Trophoblast cell (in vitro differentiated cells and primary cell): ENCODE data around the gene DENND6A.

Experiments
- DNase-seq, 2 donors: peaks; one replicate each; pipeline ENCODE4 v3.0.0-alpha.2; 2016
- H2AFZ ChIP-seq: 2 replicates; pipeline ENCODE4 v1.6.1; 2013; ENCODE audit warnings: low read length, moderate library complexity, mild to moderate bottlenecking; ENCODE audit not compliant: insufficient read depth, poor library complexity
- H2AK5ac ChIP-seq: 2 replicates; pipeline ENCODE4 v1.6.1; 2013; ENCODE audit warnings: mild to moderate bottlenecking, low read length
- H2BK120ac ChIP-seq: 2 replicates; pipeline ENCODE4 v1.6.1; 2013; ENCODE audit warnings: low read length, mild to moderate bottlenecking, moderate library complexity; ENCODE audit not compliant: insufficient read depth, poor library complexity
- H2BK12ac ChIP-seq: 2 replicates; pipeline ENCODE4 v1.6.1; 2013; ENCODE audit warnings: mild to moderate bottlenecking, low read length, moderate library complexity
- H2BK5ac ChIP-seq: 2 replicates; pipeline ENCODE4 v1.6.1; 2013; ENCODE audit warnings: low read length, low read depth, moderate library complexity, mild to moderate bottlenecking; ENCODE audit not compliant: poor library complexity
- H3K14ac ChIP-seq: 2 replicates; pipeline ENCODE4 v1.6.1; 2013; ENCODE audit warnings: mild to moderate bottlenecking, low read length
- H3K18ac ChIP-seq: 2 replicates; pipeline ENCODE4 v1.6.1; 2013; ENCODE audit warnings: mild to moderate bottlenecking, low read length
- H3K23ac ChIP-seq: 2 replicates; pipeline ENCODE4 v1.6.1; 2013; ENCODE audit warnings: low read length
- H3K27ac ChIP-seq: 2 replicates; pipeline ENCODE4 v1.5.1; 2013; ENCODE audit warnings: low read depth, mild to moderate bottlenecking, inconsistent platforms, low read length, moderate library complexity
- H3K27me3 ChIP-seq: 2 replicates; pipeline ENCODE4 v1.6.1; 2013; ENCODE audit warnings: inconsistent platforms, mild to moderate bottlenecking, low read length, moderate library complexity; ENCODE audit not compliant: insufficient read depth
- H3K36me3 ChIP-seq, 2 experiments: 1 replicate in 1 of 2; 2 replicates in 1 of 2; pipeline ENCODE4 v1.6.1; 2013; ENCODE audit warnings: low read length in 2 of 2, mild to moderate bottlenecking in 2 of 2, moderate library complexity in 1 of 2; ENCODE audit not compliant: insufficient read depth in 2 of 2, control insufficient read depth in 1 of 2
- H3K4ac ChIP-seq: 2 replicates; pipeline ENCODE4 v1.6.1; 2013; ENCODE audit warnings: low read depth, mild to moderate bottlenecking, low read length, moderate library complexity
- H3K4me1 ChIP-seq, 2 experiments: 1 replicate in 1 of 2; 2 replicates in 1 of 2; pipeline ENCODE4 v1.6.1; 2013; ENCODE audit warnings: low read length in 2 of 2, mild to moderate bottlenecking in 2 of 2, moderate library complexity in 1 of 2; ENCODE audit not compliant: insufficient read depth in 2 of 2, control insufficient read depth in 1 of 2
- H3K4me2 ChIP-seq: 2 replicates; pipeline ENCODE4 v1.6.1; 2013; ENCODE audit warnings: inconsistent platforms, mild to moderate bottlenecking, low read length, moderate library complexity
- H3K4me3 ChIP-seq: 2 replicates; pipeline ENCODE4 v1.5.1; 2013; ENCODE audit warnings: mild to moderate bottlenecking, low read depth, low read length, inconsistent platforms
- H3K79me1 ChIP-seq: one replicate; pipeline ENCODE4 v1.6.1; 2013; ENCODE audit warnings: low read length
- H3K79me2 ChIP-seq: 2 replicates; pipeline ENCODE4 v1.6.1; 2013; ENCODE audit warnings: low read length, mild to moderate bottlenecking; ENCODE audit not compliant: control insufficient read depth, insufficient read depth, poor library complexity
- H3K9ac ChIP-seq: 2 replicates; pipeline ENCODE4 v1.6.1; 2013; ENCODE audit warnings: mild to moderate bottlenecking, low read length
- H3K9me3 ChIP-seq: 2 replicates; pipeline ENCODE4 v1.6.1; 2013; ENCODE audit warnings: low read depth, mild to moderate bottlenecking, control low read depth, inconsistent platforms, low read length; ENCODE audit not compliant: insufficient read depth
- H4K12ac ChIP-seq: 2 replicates; pipeline ENCODE4 v1.6.1; 2013; ENCODE audit warnings: low read depth, mild to moderate bottlenecking, low read length, moderate library complexity
- H4K8ac ChIP-seq: 2 replicates; pipeline ENCODE4 v1.6.1; 2013; ENCODE audit warnings: low read depth, mild to moderate bottlenecking, low read length, moderate library complexity
- H4K91ac ChIP-seq: one replicate; pipeline ENCODE4 v1.6.1; 2013; ENCODE audit warnings: low read depth, mild to moderate bottlenecking, low read length, moderate library complexity
- WGBS: extraction: QIAGEN DNeasy Blood & Tissue Kit; methylation state at CpG from one replicate; pipeline ENCODE4 v1.1.7; 2013; ENCODE audit warnings: missing lambda C conversion rate; ENCODE audit not compliant: insufficient read length, insufficient coverage; ENCODE audit errors: extremely low coverage; 5-methylcytosine and 5-hydroxymethylcytosine counted together

DENND6A gene

DNA sequence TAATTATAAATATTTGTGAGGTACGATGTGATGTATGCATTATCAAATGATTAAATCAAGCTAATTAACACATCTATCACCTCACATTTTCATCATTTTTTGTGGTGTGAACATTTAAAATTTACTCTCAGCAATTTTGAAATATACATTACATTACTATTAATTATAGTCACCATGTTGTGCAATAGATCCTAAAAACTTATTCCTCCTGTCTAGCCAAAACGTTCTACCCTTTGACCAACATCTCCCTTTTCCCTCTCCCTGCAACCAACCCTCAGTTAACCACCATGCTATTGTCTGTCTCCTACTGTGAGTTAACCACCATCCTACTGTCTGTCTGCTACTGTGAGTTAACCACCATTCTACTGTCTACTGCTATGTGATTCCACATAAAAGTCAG, 42.5 kb upstream of the DENND6A start:
- no peak overlapping the region for H4K91ac ChIP-seq
- no peaks in the 10 kb centered on the region for H3K27me3 ChIP-seq
- H3K4me2 ChIP-seq, result no peak overlapping the region
- no peak overlapping the region for H2BK12ac ChIP-seq
- H3K18ac ChIP-seq, result no peak overlapping the region
- no peak overlapping the region for H4K12ac ChIP-seq
- H3K4ac ChIP-seq, result no peak overlapping the region
- no peak overlapping the region for H2AFZ ChIP-seq
- H3K23ac ChIP-seq, result no peak overlapping the region
- H3K4me1 ChIP-seq, result peaks cover 0 to 3% of the 10 kb centered on the region in 2 experiments
- no peaks in the 10 kb centered on the region for H3K79me1 ChIP-seq
- no peak overlapping the region for H3K14ac ChIP-seq
- H2BK120ac ChIP-seq, result no peak overlapping the region
- H3K36me3 ChIP-seq, result no peaks in the 10 kb centered on the region
- H3K79me2 ChIP-seq, result no peaks in the 10 kb centered on the region
- H4K8ac ChIP-seq, result no peak overlapping the region
- no peak overlapping the region for H3K4me3 ChIP-seq
- H3K9ac ChIP-seq, result no peak overlapping the region
- no peak overlapping the region for H2AK5ac ChIP-seq
- H2BK5ac ChIP-seq, result no peak overlapping the region
- no peak overlapping the region for H3K27ac ChIP-seq
- H3K9me3 ChIP-seq, result no peaks in the 10 kb centered on the region
- WGBS, result no CpG with 5 or more reads among the region's 2 CpGs
- no peak for DNase-seq

GRCh38 chr3:57733790-57734189, 40.9 kb upstream of the DENND6A start:
- Histone ChIP-seq H4K91ac (no peak overlapping the region), H3K14ac (no peak overlapping the region), H3K79me1 (no peaks in the 10 kb centered on the region), H3K4ac (no peak overlapping the region), H2BK12ac (no peak overlapping the region), H4K8ac (no peak overlapping the region), H4K12ac (no peak overlapping the region), H3K4me3 (no peak overlapping the region), H3K27ac (no peak overlapping the region), H3K23ac (no peak overlapping the region), H3K79me2 (no peaks in the 10 kb centered on the region), H3K36me3 (no peaks in the 10 kb centered on the region), H3K9ac (no peak overlapping the region), H3K27me3 (no peaks in the 10 kb centered on the region), H3K9me3 (no peaks in the 10 kb centered on the region), H3K18ac (no peak overlapping the region), H2AFZ (no peak overlapping the region), H2AK5ac (no peak overlapping the region), H3K4me1 (peaks cover 4 to 7% of the 10 kb centered on the region in 2 experiments), H2BK5ac (no peak overlapping the region), H3K4me2 (no peak overlapping the region), H2BK120ac (no peak overlapping the region)
- DNase-seq, result no peak
- no CpG with 5 or more reads among the region's 2 CpGs for WGBS

DNA sequence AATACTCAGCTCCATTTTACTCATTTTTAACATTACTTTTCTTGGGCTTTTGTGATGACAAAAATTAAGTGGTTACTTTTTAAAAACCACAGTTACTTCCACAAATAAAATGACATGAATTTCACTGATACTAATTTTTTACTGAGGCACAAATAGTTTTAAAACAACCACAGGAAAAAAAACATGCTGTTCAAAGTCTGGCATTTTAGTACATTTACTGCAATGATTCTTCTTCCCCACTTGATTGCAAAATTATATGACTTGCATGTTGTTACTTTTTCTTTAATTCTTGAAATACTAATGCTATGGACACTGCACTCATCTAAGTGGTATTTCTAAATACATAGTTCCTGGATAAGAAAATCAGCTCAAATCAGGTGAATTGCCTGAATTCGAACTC, 38.4 kb upstream of the DENND6A start:
- Histone ChIP-seq H3K14ac (no peak overlapping the region), H3K27me3 (no peaks in the 10 kb centered on the region), H3K18ac (no peak overlapping the region), H2AK5ac (no peak overlapping the region), H3K79me1 (no peaks in the 10 kb centered on the region), H3K4me3 (no peak overlapping the region), H2BK120ac (no peak overlapping the region), H2BK12ac (no peak overlapping the region), H4K91ac (no peak overlapping the region), H3K9me3 (no peaks in the 10 kb centered on the region), H3K27ac (no peak overlapping the region), H2AFZ (no peak overlapping the region), H3K79me2 (no peaks in the 10 kb centered on the region), H3K4me1 (peaks cover 4 to 7% of the 10 kb centered on the region in 2 experiments), H3K9ac (no peak overlapping the region), H2BK5ac (no peak overlapping the region), H3K23ac (no peak overlapping the region), H4K12ac (no peak overlapping the region), H3K4ac (no peak overlapping the region), H3K36me3 (no peaks in the 10 kb centered on the region), H3K4me2 (no peak overlapping the region), H4K8ac (no peak overlapping the region)
- DNase-seq, result no peak
- no CpG with 5 or more reads among the region's 1 CpG for WGBS

DNA sequence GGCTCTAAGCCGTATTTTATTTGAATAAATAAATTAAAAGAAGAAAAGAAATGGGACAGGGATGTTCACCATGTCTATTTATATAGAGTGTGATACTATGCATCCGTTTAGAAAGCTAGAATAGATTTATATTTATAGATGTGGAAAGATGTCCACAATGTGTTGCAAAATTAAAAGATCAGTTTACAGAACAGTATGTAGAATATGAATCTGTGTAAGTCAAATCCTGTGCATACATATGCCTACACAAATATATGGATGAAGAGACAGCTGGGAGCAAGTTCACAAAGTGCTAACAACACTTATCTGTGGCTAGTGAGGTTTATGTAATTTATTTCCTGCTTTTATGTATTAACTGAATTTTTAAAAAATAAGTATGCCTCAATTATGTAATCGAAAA, 37.8 kb upstream of the DENND6A start:
- no peak for DNase-seq
- H3K4me1 ChIP-seq, result peaks cover 4 to 7% of the 10 kb centered on the region in 2 experiments
- H3K18ac ChIP-seq, result no peak overlapping the region
- H2BK120ac ChIP-seq, result no peak overlapping the region
- H3K36me3 ChIP-seq, result no peaks in the 10 kb centered on the region
- H2BK12ac ChIP-seq, result no peak overlapping the region
- no CpG with 5 or more reads among the region's 3 CpGs for WGBS
- no peaks in the 10 kb centered on the region for H3K79me1 ChIP-seq
- H2BK5ac ChIP-seq, result no peak overlapping the region
- H3K4ac ChIP-seq, result no peak overlapping the region
- H4K91ac ChIP-seq, result no peak overlapping the region
- H2AK5ac ChIP-seq, result no peak overlapping the region
- no peak overlapping the region for H3K4me3 ChIP-seq
- H3K79me2 ChIP-seq, result no peaks in the 10 kb centered on the region
- no peak overlapping the region for H3K14ac ChIP-seq
- no peak overlapping the region for H3K27ac ChIP-seq
- no peak overlapping the region for H2AFZ ChIP-seq
- no peaks in the 10 kb centered on the region for H3K27me3 ChIP-seq
- no peak overlapping the region for H3K23ac ChIP-seq
- H3K4me2 ChIP-seq, result no peak overlapping the region
- no peaks in the 10 kb centered on the region for H3K9me3 ChIP-seq
- H4K12ac ChIP-seq, result no peak overlapping the region
- H4K8ac ChIP-seq, result no peak overlapping the region
- H3K9ac ChIP-seq, result no peak overlapping the region
